HG02943 (cell line): Measurements from ENCODE around the gene PDILT.
"Not testable (repeated sequence)": the region's sequence is repeated elsewhere in the genome, so short reads cannot be mapped to it uniquely, and the experiment has no call there.

Source experiments
- ATAC-seq: cut with Tn5 transposase; IDR thresholded peaks from one replicate; pipeline ENCODE4 v1.9.1; 2021; ENCODE audit warnings: mild to moderate bottlenecking, low read depth, moderate library complexity; ENCODE audit not compliant: unreplicated experiment

PDILT gene

DNA sequence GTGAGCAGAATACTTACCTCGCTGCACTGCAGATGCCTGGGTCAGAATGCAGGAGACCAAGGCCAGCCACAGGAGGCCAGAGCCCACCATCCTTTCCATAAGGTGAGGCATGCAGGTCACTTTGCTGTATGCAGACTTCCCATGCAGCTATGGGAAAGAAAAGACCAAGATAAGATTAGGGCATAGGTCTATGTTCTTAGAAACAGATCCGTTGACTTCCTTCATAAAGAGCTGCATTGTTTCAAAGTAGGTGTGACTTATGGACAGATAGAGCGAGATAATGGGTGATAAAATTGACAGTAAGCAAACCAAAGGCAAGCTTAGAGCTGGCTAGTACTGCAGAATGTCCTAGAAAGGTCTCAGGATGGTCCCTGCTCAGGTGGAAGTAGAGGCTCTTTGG lies 78.2 kb downstream of the PDILT start:
- ATAC-seq, result no peak

DNA sequence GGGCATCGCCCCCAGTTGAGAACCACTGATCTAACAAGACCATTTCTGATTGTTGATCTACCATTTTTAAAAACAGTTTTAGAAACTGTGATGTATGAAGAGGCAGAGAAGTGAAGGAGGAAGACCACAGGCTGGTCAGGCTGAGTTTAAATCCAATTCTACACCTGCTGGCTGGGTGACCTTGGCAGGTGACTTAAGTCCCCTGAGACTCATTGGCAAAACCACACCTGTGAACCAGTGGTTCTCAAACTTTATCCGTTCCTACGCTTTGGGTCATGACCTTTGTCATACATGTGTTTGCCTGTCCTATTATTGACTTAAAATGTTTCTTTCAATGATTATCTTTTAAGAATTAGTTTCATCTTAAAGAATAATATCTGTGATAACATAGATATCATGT lies 79.5 kb downstream of the PDILT start:
- ATAC-seq, result no peak

DNA sequence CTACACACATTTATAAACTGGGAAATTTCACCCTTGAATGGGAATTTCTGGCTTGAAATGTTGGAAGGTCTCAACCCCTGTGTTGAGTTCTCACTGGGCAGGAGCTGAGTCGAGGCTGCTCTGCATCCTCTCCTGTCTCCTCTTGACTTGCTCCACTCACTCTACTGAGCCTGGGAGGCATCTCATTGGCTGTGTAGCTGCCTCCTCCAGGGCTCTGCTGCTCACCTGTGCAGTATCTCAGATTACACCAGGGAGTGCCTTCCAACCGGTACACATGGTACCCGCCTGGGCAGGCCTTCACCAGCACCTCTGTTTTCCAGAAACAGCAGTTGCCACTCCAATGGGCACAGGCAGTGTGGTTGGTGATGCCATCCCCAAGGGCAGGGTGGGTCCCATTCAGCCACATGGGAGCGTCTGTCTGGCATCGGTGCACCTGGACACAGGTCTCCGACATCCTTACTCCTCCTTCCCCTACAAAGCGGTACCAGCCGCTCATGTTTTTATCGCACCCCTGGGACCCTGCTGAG lies 80.9 kb downstream of the PDILT start:
- ATAC-seq, result no peak

DNA sequence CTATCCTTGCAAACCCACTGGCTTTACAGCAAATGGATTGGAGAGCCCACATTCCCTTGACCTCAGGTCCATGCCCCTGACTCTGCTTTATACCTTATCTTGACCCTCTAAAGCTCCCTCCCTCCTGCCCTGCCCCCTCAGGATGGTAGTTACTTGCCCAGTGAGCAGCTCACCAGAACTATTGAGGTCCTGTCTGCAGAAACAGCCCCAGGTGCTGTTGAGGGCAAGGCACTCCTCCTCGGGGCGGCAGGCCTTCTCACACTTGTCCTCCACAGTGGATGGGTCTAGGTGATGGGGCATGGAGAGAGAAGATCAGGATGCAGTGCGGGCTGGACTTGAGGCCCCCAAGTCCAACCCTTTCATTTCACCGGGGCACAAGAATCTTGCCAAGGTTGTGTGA lies 81.8 kb downstream of the PDILT start:
- ATAC-seq, result no peak

DNA sequence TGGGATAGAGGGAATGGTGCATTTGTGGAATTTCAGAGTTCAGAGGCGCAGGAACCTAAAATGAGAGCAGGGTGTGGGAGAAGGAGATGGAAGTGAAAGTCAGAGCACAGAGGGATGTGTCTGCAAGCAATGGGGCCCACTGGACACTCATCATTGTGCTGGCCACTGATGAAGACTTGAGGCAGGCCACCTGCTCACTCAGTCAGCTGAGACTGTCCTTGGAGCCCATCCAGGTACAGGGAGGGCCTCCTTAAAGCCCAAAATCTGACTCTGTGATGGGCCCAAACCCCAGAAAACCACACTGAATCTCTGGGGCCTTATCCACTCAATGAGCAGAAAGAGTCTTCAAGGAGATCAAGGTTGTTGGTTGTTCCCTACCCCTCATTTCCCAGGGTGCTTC lies 82.9 kb downstream of the PDILT start:
- ATAC-seq, result no peak

DNA sequence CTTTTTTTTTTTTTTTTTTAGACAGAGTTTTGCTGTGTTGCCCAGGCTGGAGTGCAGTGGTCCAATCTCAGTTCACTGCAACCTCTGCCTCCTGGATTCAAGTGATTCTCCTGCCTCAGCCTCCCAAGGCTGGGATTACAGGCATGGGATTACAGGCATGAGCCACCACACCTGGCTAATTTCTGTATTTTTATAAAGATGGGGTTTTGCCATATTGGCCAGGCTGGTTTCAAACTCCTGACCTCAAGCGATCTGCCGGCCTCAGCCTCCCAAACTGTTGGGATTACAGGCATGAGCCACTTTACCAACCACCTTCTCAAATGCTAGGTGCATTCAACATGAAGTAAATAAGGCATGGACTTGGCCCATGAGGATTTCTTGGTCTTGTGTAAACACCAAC lies 83.5 kb downstream of the PDILT start:
- ATAC-seq, result not testable (repeated sequence)

DNA sequence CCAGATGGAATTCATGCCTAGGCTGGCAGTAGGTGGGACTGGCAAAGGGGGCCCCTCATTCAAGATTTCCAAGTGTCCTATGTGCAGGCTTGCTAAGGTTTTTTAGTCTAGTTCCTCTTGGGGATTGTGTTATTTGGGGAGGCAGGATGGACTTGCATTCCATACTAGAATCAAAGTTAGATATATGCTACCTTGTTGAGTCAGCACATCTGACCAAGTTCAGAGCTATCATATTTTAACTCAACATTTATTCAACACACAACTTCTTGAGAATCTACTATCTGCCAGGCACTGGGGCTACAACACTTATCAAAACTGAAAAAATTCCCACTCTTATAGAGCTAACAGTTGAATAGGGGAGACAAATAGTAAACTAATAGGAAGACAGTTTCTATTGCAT lies 83.9 kb downstream of the PDILT start:
- no peak for ATAC-seq

DNA sequence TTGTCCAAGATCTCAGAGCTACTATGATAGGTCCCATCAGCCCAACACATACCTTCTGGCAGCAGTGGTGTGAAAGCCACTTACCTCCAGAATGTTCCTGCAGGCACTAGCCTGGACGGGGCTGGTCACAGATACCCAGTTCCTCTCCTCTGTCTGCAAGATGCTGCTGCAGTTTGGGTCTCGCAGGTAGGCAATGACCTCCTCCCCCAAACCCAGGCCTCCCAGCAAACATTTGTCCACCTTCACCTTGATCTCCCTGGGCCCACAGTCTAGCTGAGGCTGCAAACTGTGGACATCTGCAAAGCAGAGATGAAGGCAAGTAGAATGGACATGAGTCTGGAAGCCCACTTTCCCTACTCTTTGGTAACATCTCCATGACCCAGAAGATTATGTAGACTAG lies 84.4 kb downstream of the PDILT start:
- no peak for ATAC-seq

DNA sequence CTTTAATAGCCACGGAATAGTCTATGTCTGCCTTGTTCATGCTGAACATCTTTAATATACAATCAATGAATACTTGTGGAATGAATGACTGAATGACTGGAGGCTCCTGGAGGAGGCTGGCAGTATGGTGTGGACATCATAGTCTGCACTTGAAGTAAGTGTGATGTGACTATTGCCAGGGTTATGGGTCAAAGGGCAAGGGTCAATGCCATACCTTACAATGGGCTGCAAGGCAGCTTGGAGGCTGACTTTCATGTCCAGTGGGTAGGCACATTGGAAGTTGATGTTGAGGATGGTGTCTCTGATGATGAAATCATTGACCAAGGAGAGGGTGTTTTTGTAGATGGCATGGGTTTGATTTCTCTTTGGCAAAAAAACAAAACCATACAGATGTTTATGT lies 85.1 kb downstream of the PDILT start:
- no peak for ATAC-seq

DNA sequence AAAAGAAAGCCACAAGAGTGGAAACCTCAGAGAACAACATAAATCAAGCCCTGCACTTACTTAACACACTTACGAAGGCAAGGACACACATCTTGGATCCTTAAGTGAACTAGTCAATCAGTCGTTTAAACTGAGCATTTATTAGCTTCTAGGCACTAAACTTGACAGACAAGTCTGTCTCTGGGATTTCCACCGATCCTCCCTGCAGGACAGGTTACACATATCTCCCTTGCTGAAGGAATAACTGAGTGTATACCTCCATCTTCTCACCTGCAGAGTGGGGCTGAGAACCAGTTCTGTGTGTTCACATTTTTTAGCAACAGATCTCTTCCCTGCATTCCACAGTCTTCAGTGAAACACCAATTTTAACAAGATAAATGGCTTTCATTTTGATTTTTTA lies 86.1 kb downstream of the PDILT start:
- no peak for ATAC-seq

DNA sequence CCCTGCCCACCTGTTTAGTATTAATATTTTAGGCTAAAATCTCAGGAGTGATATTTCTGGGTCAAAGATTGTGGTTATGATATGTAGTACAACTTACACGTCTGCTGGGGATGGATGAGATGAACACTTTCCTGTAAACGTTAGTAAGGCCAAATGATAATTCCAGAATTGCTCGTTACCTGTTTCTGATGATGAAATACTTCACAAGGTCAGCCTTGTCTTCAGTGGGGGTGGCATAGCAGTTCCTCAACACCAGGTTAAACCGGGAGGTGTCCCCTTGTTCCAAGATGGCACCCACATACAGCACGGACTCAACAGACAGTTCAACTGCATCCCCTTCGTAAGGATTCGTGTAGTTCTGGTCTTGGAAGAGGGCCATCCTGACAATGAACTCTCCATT lies 86.5 kb downstream of the PDILT start:
- no peak for ATAC-seq

DNA sequence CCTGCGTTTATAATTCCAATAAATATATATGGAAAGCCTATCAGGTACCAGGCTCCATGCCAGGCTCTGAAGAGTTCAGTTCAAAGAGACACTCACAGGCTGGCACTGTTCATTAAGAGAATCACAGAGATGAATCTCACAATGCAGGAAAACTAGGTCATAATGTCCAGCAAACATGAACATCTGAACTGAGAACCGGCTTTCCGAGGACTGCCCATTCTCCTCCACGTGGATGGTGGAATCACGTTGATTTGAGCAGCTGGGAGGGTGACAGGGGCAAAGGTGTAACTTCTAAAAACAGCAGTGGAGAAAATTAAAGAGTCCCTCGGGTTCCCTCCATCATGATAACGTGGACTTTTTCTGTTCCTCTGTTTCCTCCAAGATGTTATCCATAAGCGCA lies 87.4 kb downstream of the PDILT start:
- ATAC-seq, result no peak

DNA sequence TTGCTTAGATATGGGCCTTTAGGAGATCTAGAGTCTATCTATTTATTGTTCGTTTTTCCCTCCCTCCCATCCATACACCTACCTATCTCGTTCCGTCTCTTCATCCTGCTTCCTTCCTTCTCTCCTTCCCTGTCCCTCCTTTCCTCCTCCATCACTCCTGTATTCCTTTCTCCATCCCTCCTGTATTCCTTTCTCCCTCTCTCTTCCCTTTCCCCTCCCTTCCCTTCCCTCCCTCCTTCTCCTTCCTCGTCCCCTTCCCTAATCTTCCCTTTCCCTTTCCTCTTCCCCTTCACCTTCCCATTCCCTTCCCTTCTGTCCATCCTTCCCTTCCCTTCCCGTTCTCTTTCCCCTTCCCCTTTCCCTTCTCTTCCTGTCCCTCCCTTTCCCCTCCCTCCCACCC lies 87.8 kb downstream of the PDILT start:
- no peak for ATAC-seq

DNA sequence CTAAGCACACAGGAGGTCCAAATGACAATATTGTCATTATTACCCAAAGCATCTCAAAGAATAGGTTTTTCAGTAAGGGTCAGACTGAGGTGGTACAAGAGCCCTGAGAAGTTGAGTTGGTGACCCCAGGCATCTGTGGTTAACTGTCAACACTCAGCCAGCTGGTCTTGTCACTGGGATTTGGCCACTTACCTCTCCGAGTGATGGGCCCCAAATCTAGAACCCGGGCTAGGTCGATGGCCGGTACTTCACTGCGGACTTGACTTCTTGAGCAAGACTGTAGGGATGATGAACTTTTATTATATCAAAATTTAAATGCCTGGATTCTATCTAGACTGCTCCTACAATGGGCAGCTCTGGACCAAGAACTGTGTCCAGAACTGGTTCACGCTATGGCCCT lies 88.8 kb downstream of the PDILT start:
- ATAC-seq, result no peak

DNA sequence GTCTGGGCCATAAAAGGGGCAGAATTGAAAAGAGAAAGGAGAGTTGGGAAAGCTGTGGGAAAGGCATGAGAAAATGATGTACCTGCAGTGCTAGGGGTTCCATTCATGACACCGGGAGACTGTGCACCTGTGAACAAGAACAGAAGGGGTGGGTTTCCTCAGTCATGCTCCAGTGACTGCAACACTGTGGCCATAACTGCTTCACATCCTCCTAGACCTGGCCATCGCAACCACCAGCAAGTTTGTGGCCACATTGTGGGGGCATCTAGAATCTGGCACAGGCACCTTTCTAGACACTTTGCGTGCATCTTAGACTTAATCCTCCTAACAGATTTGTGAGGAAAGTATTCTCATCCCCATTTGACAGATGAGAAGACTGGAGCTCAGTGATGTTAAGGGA lies 90.0 kb downstream of the PDILT start:
- no peak for ATAC-seq

DNA sequence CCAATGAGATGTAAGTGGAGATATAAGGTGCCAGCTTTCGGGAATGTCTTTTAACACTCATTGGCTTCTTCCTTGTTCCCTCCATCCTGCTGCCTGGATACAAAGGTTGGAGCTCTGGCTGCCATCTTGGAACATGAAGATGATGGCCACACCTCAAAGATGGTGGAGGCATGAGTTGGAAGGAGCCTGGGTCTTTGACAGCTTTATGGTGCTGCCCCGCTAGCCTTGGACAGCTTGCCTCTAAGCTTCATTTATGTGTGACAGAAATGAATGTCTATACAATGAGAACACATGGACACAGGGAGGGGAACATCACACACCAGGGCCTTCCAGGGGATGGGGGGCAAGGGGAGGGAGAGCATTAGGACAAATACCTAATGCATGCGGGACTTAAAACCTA lies 90.8 kb downstream of the PDILT start:
- no peak for ATAC-seq

DNA sequence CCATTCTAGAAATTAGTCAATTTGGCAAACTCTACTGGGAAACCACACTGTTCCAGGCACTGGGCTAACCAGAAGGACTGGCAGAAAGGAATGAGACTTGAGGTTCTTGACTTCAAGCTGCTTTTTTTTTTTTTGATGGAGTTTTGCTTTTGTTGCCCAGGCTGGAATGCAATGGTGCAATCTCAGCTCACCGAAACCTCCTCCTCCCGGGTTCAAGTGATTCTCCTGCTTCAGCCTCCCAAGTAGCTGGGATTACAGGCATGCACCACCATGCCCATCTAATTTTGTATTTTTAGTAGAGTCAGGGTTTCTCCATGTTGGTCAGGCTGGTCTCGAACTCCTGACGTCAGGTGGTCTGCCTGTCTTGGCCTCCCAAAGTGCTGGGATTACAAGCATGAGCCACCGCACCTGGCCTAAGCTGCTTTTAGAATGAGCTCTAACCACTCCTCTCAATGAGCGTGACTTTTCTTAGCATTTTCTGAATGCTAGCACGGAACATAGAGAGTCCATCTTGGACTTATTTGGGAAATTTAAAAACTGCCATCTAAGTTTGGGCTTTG lies 91.9 kb downstream of the PDILT start:
- ATAC-seq, result not testable (repeated sequence)

DNA sequence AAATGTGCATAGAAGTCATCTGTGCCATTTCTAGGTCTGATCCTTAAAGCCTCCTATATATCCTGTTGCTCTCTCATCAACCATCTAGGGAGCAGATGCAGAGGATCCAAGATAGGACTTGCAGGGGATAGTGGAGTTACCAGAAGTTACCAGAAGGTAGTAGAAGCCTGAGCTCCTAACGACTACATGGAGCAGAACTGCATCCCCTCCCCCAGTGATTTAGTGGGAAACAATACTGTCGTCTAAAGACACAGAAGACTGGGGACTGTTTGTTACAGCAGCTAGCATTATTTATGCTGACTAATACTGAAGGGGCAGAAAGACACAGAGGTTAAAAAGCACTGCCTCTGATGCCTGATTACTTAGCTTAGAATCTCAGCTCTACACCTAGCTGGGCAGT lies 93.0 kb downstream of the PDILT start:
- no peak for ATAC-seq

DNA sequence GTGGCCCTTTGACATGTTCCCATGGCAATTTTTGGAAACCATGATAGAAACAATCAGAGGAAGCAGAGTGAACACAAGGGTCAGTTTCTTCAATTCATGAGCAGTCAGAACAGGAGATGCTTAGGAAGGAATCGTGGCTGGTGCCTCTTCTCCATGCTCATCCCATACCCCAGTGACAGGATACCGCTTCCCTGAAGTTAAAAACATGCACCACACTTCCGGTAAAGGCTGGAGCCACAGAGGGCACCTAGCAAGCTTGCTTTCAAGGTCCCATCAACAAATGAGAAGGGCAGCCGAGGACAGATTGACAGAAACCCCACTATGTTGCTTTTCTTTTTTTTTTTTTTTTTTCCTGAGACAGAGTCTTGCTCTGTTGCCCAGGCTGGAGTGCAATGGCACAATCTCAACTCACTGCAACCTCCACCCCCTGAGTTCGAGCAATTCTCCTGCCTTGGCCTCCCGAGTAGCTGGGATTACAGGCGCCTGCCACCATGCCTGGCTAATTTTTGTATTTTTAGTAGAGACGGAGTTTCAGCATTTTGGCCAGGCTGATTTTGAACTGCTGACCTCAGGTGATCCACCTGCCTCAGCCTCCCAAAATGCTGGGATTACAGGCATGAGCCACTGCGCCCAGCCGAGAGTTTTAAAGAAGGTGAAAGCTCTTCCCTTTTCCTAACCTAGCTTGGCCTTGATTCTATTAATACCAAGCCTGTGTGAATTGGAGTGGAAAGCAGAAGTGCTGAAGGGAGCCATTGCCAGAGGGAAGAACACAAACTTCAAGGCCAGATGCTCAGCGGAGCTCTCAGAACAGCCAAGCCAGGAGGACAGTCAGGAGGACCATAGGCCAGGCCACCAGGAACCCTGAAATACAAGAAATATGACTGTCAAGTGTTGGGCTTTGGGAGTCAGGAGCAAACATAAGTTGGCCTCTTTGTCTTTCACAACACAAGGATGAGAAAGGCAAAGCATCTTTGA lies 93.8 kb downstream of the PDILT start:
- no peak for ATAC-seq

DNA sequence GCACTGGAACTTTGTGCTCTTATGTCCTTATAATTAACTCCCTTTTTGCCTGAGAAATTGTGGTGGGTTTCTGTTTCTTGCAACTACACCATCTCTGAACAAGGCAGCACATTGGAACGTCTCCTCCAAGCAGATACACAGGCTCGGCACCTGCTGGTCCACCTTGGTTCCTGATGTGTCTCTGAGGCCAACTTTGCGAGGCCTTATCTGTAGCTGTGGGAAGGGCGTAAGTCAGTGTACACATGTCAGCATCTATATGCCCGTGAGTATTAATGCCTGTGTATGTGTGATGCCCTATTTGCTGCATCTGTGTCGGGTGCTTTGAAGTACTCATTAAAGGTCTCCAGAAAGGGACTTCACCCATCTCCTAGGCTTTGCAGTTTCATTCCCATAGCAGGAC lies 94.8 kb downstream of the PDILT start:
- no peak for ATAC-seq
